ENCODE results near the gene HOXB3. TPM values are rescaled to one million over a fixed set of nuclear protein-coding genes. Genes with fewer than 3 reads are reported as not detected.

HOXB3 gene
- total and polyA plus RNA-seq, 2 of the 13 experiments (the other 11 are each of a cell fraction or from before 2014, with no cell fraction given), result not detected

GRCh38 chr17:48528153-48528935, 61.7 kb downstream of the HOXB3 start:
- Histone ChIP-seq H3K4me2 (ENCODE audit: low read depth, low read length) (no peak overlapping the region), H3K36me3 (replicated peaks in 1 of 2; ENCODE audit: control insufficient read depth in 1 of 2, insufficient read depth in 2 of 2, low read length in 2 of 2) (no peaks in the 10 kb centered on the region), H3K27me3 (ENCODE audit: control insufficient read depth in 1 of 2, insufficient read depth in 2 of 2, low read length in 2 of 2) (peaks cover 6 to 74% of the 10 kb centered on the region in 2 experiments), H3K9ac (ENCODE audit: insufficient read depth, low read depth, low read length) (no peak overlapping the region), H4K20me1 (ENCODE audit: insufficient read depth, low read length) (no peaks in the 10 kb centered on the region), H3K27ac (ENCODE audit: extremely low read length, insufficient read depth, low read length) (no peak overlapping the region), H3K9me3 (ENCODE audit: low read length) (no peaks in the 10 kb centered on the region), H2AFZ (ENCODE audit: low read length) (no peak overlapping the region), H3K4me1 (ENCODE audit: insufficient read depth, low read length) (no peaks in the 10 kb centered on the region), H3K79me2 (ENCODE audit: insufficient read depth, low read length) (no peaks in the 10 kb centered on the region), H3K4me3 (replicated peaks in 1 of 3; ENCODE audit: insufficient read depth in 1 of 3, low read depth in 2 of 3, low read length in 3 of 3) (no peak overlapping the region)
- WGBS (ENCODE audit: low lambda C conversion rate), result under 1% methylated on average over 7 of the region's 7 CpGs
- FAIRE-seq (no peak), ATAC-seq (no peak), DNase-seq (ENCODE audit: low spot score) (no peak)
- in situ Hi-C loops (cut with HindIII; ENCODE audit: extremely low pct_ligation_motif_present, low pct_unique_long_range_greater_than_20kb), result no loop called here
- ChIA-PET POLR2A (no interaction called here), CTCF (ENCODE audit: low intra/inter-chr PET ratio, low total read pairs) (no interaction called here)
- no TSS peak for BruUV-seq (replicated peaks)
- intact Hi-C loops (cut with micrococcal nuclease; ENCODE audit: unreplicated experiment), result no loop called here
- no peak for TF ChIP-seq ZFP62 (CRISPR knock-in tag; IDR thresholded peaks at IDR 0.05)
- TF ChIP-seq ZNF136 (CRISPR knock-in tag; IDR thresholded peaks at IDR 0.05; ENCODE audit: low read depth), result no peak
- TF ChIP-seq ZFP1 (CRISPR knock-in tag; IDR thresholded peaks at IDR 0.05), result no peak
- TF ChIP-seq KLF11 (CRISPR knock-in tag; IDR thresholded peaks at IDR 0.05), result no peak
- TF ChIP-seq ZNF660 (CRISPR knock-in tag; IDR thresholded peaks at IDR 0.05; ENCODE audit: borderline replicate concordance, low read depth), result no peak
- TF ChIP-seq YEATS2 (CRISPR knock-in tag; IDR thresholded peaks at IDR 0.05; ENCODE audit: borderline replicate concordance), result no peak
- no peak for TF ChIP-seq SNRNP70 (IDR thresholded peaks at IDR 0.05; ENCODE audit: low read depth, low read length)
- no peak for TF ChIP-seq TRIM22 (IDR thresholded peaks at IDR 0.05)
- TF ChIP-seq, protein P1, sequence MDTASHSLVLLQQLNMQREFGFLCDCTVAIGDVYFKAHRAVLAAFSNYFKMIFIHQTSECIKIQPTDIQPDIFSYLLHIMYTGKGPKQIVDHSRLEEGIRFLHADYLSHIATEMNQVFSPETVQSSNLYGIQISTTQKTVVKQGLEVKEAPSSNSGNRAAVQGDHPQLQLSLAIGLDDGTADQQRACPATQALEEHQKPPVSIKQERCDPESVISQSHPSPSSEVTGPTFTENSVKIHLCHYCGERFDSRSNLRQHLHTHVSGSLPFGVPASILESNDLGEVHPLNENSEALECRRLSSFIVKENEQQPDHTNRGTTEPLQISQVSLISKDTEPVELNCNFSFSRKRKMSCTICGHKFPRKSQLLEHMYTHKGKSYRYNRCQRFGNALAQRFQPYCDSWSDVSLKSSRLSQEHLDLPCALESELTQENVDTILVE (CRISPR knock-in tag; IDR thresholded peaks at IDR 0.05), result no peak
- no peak for TF ChIP-seq ZNF451 (CRISPR knock-in tag; IDR thresholded peaks at IDR 0.05)
- no peak for TF ChIP-seq EZH2 (conservative IDR thresholded peaks at IDR 0.05; ENCODE audit: low read depth, low read length)
- no peak for TF ChIP-seq ZNF263 (CRISPR knock-in tag; IDR thresholded peaks at IDR 0.05)
- TF ChIP-seq KMT2A (CRISPR knock-in tag; IDR thresholded peaks at IDR 0.05), result no peak
- TF ChIP-seq MEIS1 (CRISPR knock-in tag; IDR thresholded peaks at IDR 0.05; ENCODE audit: borderline replicate concordance), result no peak
- no peak for TF ChIP-seq ZNF740 (CRISPR knock-in tag; IDR thresholded peaks at IDR 0.05)
- TF ChIP-seq, protein P2, sequence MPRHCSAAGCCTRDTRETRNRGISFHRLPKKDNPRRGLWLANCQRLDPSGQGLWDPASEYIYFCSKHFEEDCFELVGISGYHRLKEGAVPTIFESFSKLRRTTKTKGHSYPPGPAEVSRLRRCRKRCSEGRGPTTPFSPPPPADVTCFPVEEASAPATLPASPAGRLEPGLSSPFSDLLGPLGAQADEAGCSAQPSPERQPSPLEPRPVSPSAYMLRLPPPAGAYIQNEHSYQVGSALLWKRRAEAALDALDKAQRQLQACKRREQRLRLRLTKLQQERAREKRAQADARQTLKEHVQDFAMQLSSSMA (CRISPR knock-in tag; IDR thresholded peaks at IDR 0.05), result no peak
- TF ChIP-seq CEBPZ (IDR thresholded peaks at IDR 0.05; ENCODE audit: low read length), result no peak
